Naive B cell (primary cell): ENCODE data around the gene SPG7. TPM values are rescaled to one million over a fixed set of nuclear protein-coding genes. Genes with fewer than 3 reads are reported as not detected.

Experiments used
- ATAC-seq, 2 donors: fragments of 150-1000 bp; cut with Tn5 transposase; 2 replicates each; pipeline ENCODE4 v1.10.0; 2021; ENCODE audit warnings: low read depth in 2 of 2, mild to moderate bottlenecking in 2 of 2, moderate library complexity in 2 of 2
- DNase-seq: peaks from one replicate; pipeline ENCODE4 v3.0.0; 2022
- H3K27ac Mint-ChIP-seq, 6 donors: one replicate each; pipeline ENCODE4 v1.8.0; 2020 to 2022; ENCODE audit warnings: mild to moderate bottlenecking in 6 of 6, mixed read lengths in 6 of 6, moderate library complexity in 5 of 6, inconsistent platforms in 2 of 6
- H3K27me3 Mint-ChIP-seq, 3 donors: one replicate each; pipeline ENCODE4 v1.8.0; 2021 to 2022; ENCODE audit warnings: mixed read lengths in 3 of 3, mild to moderate bottlenecking in 1 of 3
- H3K36me3 Mint-ChIP-seq, 2 donors: one replicate each; pipeline ENCODE4 v1.8.0; 2020 to 2022; ENCODE audit warnings: mixed read lengths in 2 of 2, inconsistent platforms in 1 of 2, mild to moderate bottlenecking in 1 of 2
- H3K4me1 Mint-ChIP-seq, 3 donors: one replicate each; pipeline ENCODE4 v1.8.0; 2020 to 2022; ENCODE audit warnings: mixed read lengths in 3 of 3, inconsistent platforms in 1 of 3, mild to moderate bottlenecking in 1 of 3, moderate library complexity in 1 of 3
- H3K4me3 Mint-ChIP-seq, 8 donors: one replicate each; pipeline ENCODE4 v1.8.0; 2020 to 2022; ENCODE audit warnings: mild to moderate bottlenecking in 8 of 8, mixed read lengths in 8 of 8, moderate library complexity in 8 of 8, inconsistent platforms in 2 of 8
- H3K9me3 Mint-ChIP-seq, 7 donors: one replicate each; pipeline ENCODE4 v1.8.0; 2020 to 2022; ENCODE audit warnings: mixed read lengths in 7 of 7, mild to moderate bottlenecking in 5 of 7, inconsistent platforms in 2 of 7, moderate library complexity in 1 of 7
- polyA plus RNA-seq, 6 donors: library from polyadenylated mRNA; unstranded; fragments of 300-500 nt; fragmentation: Illumina TruSeq; gene quantifications; one replicate each; pipeline ENCODE4 v1.2.3, GENCODE V29; 2021; ENCODE audit warnings: low read depth in 6 of 6

Gene SPG7
- polyA plus RNA-seq, 6 donors from 2014 or later: 34.8 to 54.1 (median 40.0) TPM

DNA sequence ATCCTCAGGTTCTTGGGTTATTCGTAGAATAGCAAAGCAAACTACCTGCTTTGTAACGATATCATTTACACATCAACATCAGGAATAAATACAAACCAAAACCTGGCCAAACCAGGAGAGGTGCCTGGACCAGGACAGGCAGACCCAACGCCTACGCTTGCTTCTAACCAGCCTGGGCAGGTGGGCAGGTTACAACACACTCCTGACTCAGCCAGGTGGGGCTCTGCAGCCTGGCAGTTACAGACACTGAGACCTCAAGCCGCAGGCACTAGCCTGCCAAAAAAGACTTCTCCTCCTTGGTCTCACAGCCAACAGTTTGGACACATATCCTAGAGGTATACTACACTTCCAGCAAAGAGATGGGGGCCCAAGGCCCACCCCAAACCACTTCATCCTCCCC, 31.8 kb upstream of the SPG7 start:
- no peaks in the 10 kb centered on the region for H3K27me3 Mint-ChIP-seq
- peaks cover 5 to 7% of the 10 kb centered on the region in 2 donors for H3K36me3 Mint-ChIP-seq
- ATAC-seq (peak; percentile 5 to 11), DNase-seq (no peak)
- H3K4me3 Mint-ChIP-seq: peak overlapping the region; percentile 55 to 91 (median 74)
- H3K4me1 Mint-ChIP-seq: peaks cover 72 to 96% (median 86%) of the 10 kb centered on the region in 3 donors
- H3K27ac Mint-ChIP-seq: peak overlapping the region; percentile 36 to 95 (median 86)
- H3K9me3 Mint-ChIP-seq: no peaks in the 10 kb centered on the region

DNA sequence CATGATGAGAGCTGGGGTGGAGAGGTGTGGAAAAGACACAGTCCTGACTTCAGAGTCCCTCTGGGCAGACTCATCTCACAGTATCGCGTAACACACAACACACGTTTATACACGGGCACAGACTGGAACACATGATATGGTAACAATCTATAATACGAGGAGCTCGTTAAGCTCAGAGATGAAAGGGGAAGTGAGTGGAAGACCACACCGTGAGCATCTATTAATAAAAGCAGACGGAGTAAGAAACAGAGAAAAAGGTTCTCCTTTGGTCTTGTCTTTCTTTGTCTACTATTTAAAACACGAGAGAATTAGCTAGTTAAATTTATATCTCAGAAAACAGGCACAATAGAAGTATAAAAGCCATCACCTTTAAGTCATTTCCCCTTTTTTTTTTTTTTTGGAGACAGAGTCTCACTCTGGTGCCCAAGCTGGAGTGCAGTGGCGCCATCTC, 31.4 kb upstream of the SPG7 start:
- DNase-seq: peak; percentile 76
- Mint-ChIP-seq H3K4me1 (peaks cover 73 to 96% (median 86%) of the 10 kb centered on the region in 3 donors), H3K9me3 (no peaks in the 10 kb centered on the region), H3K27ac (peak overlapping the region; percentile 36 to 95 (median 86)), H3K4me3 (peak overlapping the region; percentile 55 to 91 (median 74)), H3K27me3 (no peaks in the 10 kb centered on the region), H3K36me3 (peaks cover 5 to 7% of the 10 kb centered on the region in 2 donors)
- ATAC-seq: peak; percentile 93 to 94

DNA sequence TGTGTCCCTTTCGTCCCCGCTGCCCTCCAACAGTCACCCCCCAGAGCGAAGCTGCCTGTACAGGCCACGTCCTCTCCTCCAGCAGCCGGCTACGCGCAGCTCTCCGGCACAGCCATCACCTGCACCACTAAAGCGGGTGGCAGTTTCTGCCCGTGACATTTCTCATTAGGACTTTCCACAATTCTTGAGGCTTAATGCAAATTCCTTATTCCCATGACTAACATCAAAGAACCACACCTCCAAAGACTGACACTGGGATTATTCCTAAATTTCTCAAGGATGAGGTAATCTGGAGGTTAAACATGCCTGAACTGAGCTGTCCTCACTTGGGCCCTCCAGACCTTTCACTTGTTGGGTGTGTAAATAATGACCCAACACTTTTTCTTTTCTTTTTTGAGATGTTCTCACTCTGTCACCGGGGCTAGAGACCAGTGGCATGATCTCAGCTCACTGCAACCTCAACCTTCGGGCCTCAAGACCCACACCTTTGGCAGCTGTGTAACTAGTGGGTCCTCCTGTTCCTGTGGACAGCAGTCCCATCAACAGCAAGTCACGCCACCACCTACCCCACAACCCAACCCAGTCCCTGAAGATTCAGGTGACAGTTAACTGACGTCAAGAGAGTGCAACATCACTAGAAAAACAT, 29.5 kb upstream of the SPG7 start:
- peak overlapping the region; percentile 71 to 92 (median 87) for H3K27ac Mint-ChIP-seq

DNA sequence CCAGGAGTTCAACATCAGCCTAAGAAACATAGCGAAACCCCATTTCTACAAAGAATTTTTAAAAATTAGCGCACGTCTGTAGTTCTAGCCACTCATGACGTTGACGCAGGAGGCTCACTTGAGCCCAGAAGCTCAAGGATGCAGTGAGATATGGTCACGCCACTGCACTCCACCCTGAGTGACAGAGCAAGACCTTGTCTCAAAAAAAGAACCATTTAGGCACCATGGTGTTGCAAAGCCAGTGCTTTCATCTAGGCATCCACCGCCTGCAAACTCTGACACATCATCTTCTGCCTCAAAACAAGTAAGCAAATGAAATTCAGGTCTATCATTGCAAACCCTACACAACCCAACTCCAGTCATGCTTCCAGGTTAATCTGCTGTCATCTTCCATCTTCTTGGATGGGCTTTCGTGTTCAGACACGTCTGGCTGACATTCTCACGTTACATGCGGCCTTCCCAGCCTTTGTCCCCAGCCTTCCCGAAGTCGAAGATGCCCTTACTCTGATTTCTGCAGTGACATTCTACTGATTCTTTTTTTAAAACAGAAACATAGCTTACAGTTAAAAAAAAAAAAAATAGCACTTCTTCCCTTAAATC, 26.7 kb upstream of the SPG7 start:
- DNase-seq (no peak), ATAC-seq (no peak)
- H3K27ac Mint-ChIP-seq: peak overlapping the region in 1 of 6 donors; percentile 81
- H3K4me1 Mint-ChIP-seq: peaks cover 77 to 96% (median 85%) of the 10 kb centered on the region in 3 donors
- peaks cover 0 to 7% of the 10 kb centered on the region in 2 donors for H3K36me3 Mint-ChIP-seq
- peak overlapping the region in 3 of 8 donors; percentile 19 to 90 (median 78) for H3K4me3 Mint-ChIP-seq
- no peaks in the 10 kb centered on the region for H3K27me3 Mint-ChIP-seq
- H3K9me3 Mint-ChIP-seq: no peaks in the 10 kb centered on the region

More for the DNA sequence above, 29.5 kb upstream of the SPG7 start:
- DNase-seq (no peak), ATAC-seq (no peak)
- Mint-ChIP-seq H3K27me3 (no peaks in the 10 kb centered on the region), H3K36me3 (peaks cover 5 to 7% of the 10 kb centered on the region in 2 donors), H3K4me3 (peak overlapping the region in 5 of 8 donors; percentile 54 to 77 (median 65)), H3K9me3 (no peaks in the 10 kb centered on the region), H3K4me1 (peaks cover 71 to 96% (median 84%) of the 10 kb centered on the region in 3 donors)

DNA sequence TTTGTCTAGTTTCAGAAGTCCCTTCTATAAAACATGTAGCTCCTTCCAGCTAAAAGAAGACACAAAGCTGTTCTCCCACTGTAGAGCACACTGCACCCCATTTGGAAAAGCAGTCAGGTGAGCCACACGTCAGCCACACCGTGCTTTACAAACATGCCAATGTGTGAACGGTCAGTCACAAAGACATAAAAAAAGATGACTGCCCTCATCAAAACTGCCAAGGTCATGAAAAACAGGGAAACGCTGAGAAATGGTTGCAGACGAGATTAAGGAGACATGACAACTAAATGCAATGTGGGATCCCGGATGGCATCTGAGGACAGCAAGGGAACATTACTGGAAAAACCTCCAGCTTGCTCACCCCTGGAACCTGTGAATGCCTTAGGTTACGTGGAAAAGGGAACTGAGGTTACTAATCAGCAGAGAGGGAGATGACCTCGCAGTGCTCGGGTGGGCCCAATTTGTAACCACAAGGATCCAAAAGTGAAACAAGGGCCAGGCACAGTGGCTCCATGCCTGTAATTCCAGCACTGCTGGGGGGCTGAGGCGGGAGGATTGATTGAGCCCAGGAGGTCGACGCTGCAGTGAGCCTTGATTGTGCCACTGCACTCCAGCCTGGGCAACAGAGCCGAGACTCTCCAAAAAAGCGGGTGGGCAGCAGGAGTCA, 25.9 kb upstream of the SPG7 start:
- no peak for ATAC-seq
- no peak for DNase-seq

DNA sequence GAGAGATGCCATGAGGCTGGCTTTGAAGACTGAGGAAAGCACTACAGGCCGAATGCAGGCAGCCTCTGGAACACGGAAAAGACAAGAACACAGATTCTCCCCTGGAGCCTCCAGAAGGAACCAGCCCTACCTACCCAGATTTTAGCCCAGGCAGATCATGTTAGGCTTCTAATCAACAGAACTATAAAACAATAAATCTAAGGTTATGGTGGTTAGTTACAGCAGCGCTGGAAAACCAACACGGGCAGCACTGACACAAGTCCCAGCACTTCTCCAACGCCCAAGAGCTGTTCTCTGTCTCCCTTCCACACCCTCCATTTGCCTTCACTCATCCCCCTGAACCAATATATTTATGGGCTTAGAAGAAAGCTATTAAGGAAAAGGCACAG, 25.4 kb upstream of the SPG7 start:
- Mint-ChIP-seq H3K4me1 (peaks cover 76 to 95% (median 80%) of the 10 kb centered on the region in 3 donors), H3K4me3 (peak overlapping the region; percentile 44 to 90 (median 80)), H3K36me3 (peaks cover 0 to 7% of the 10 kb centered on the region in 2 donors), H3K27me3 (no peaks in the 10 kb centered on the region), H3K27ac (peak overlapping the region in 3 of 6 donors; percentile 14 to 93 (median 51)), H3K9me3 (no peaks in the 10 kb centered on the region)
- no peak for ATAC-seq
- DNase-seq: no peak

More for the DNA sequence above, 25.9 kb upstream of the SPG7 start:
- Mint-ChIP-seq H3K27me3 (no peaks in the 10 kb centered on the region), H3K4me3 (peak overlapping the region; percentile 30 to 90 (median 71)), H3K36me3 (peaks cover 0 to 7% of the 10 kb centered on the region in 2 donors), H3K9me3 (no peaks in the 10 kb centered on the region), H3K27ac (peak overlapping the region in 5 of 6 donors; percentile 14 to 72 (median 44)), H3K4me1 (peaks cover 74 to 96% (median 78%) of the 10 kb centered on the region in 3 donors)

DNA sequence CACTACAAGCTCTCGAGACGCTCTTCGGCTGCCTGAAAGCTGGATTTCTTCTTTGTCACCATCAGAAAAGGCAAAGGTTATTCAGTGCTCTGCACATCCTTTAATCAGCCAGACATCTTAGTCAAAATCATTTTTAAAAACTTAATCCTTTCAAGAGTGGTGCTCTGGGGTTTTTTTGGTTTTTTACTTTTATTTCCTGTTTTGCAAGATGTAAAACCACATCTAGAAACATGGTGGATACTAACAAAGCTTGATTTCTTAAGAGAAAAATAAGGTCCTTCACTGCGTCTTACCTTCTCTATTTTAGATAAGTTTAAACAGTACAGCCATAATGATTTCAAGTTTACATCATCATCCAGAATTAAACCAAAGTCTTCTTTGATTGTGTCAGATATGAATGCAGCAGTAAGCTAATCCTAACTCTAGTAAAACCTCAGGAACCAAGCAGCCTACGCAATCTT, 24.1 kb upstream of the SPG7 start:
- Mint-ChIP-seq H3K9me3 (no peaks in the 10 kb centered on the region), H3K27me3 (peaks cover 0 to 2% (median 0%) of the 10 kb centered on the region in 3 donors), H3K27ac (peak overlapping the region; percentile 59 to 99 (median 95)), H3K4me1 (peaks cover 77 to 91% (median 81%) of the 10 kb centered on the region in 3 donors), H3K36me3 (peaks cover 0 to 7% of the 10 kb centered on the region in 2 donors), H3K4me3 (peak overlapping the region; percentile 63 to 90 (median 82))
- no peak for ATAC-seq
- peak; percentile 52 for DNase-seq

DNA sequence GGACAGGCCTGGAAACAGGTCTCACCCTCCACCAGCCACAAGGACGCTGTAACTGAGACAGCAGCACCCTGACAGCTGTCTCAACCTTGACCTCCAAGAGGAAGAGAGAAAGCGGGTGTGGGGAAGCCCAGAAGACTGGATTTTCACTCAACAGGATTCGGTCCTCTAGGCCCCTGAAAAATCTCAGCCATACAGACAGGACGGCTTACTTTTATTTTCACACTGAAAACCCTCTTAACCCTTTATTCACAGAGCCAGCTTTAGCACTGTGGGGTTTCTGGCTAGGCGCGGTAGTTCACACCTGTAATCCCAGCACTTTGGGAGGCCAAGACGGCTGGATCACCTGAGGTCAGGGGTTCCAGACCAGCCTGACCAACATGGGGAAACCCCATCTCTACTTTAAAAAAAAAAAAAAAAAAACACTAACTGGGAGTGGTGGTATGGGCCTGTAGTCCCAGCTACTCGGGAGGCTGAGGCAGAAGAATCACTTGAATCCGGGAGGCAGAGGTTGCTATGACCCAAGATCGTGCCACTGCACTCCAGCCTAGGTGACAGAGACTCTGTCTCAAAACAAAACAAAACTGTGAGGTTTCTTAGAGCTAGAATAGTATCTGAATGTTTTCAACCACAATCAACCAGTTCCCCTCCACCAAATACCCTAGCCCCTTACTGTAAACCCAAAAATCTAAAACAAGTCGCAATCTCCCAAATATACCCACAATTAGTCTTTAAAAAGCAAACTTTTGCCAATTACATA, 23.1 kb upstream of the SPG7 start:
- H3K27ac Mint-ChIP-seq: peak overlapping the region; percentile 80 to 99 (median 98)
- peak overlapping the region; percentile 67 to 90 (median 84) for H3K4me3 Mint-ChIP-seq
- no peaks in the 10 kb centered on the region for H3K9me3 Mint-ChIP-seq
- H3K27me3 Mint-ChIP-seq: peaks cover 0 to 3% (median 0%) of the 10 kb centered on the region in 3 donors
- H3K4me1 Mint-ChIP-seq: peaks cover 77 to 86% (median 81%) of the 10 kb centered on the region in 3 donors
- DNase-seq: peak; percentile 63
- ATAC-seq: peak; percentile 10 to 22
- H3K36me3 Mint-ChIP-seq: peaks cover 0 to 7% of the 10 kb centered on the region in 2 donors

DNA sequence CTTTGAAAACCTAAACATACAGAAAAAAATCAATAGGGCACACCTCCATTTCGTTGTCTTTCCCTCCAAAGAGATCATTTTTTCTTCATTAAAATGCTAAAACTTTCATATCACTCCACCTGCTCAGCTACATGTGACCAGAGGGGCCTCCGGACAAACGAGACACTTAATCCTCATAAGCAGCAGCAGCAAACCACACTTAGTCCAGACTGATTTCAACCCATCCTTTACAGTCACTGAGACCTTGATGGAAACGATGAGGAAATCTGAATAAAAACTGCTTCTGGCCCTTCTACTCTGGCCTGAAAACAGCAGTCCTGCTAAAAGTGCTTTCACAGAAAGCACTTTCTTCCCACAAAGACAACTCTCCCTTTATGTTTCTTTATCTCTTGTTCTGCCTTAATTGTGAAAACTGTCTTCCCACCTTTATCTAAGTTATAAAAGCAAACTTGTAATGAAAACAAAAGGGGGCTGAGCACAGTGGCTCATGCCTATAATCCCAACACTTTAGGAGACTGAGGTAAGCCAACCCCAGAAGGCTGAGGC, 22.4 kb upstream of the SPG7 start:
- DNase-seq (no peak), ATAC-seq (no peak)
- H3K27ac Mint-ChIP-seq: peak overlapping the region; percentile 93 to 99 (median 98)
- peak overlapping the region; percentile 63 to 97 (median 82) for H3K4me3 Mint-ChIP-seq
- H3K4me1 Mint-ChIP-seq: peaks cover 75 to 79% (median 76%) of the 10 kb centered on the region in 3 donors
- H3K9me3 Mint-ChIP-seq: no peaks in the 10 kb centered on the region
- peaks cover 0 to 3% (median 0%) of the 10 kb centered on the region in 3 donors for H3K27me3 Mint-ChIP-seq
- peaks cover 0 to 6% of the 10 kb centered on the region in 2 donors for H3K36me3 Mint-ChIP-seq

DNA sequence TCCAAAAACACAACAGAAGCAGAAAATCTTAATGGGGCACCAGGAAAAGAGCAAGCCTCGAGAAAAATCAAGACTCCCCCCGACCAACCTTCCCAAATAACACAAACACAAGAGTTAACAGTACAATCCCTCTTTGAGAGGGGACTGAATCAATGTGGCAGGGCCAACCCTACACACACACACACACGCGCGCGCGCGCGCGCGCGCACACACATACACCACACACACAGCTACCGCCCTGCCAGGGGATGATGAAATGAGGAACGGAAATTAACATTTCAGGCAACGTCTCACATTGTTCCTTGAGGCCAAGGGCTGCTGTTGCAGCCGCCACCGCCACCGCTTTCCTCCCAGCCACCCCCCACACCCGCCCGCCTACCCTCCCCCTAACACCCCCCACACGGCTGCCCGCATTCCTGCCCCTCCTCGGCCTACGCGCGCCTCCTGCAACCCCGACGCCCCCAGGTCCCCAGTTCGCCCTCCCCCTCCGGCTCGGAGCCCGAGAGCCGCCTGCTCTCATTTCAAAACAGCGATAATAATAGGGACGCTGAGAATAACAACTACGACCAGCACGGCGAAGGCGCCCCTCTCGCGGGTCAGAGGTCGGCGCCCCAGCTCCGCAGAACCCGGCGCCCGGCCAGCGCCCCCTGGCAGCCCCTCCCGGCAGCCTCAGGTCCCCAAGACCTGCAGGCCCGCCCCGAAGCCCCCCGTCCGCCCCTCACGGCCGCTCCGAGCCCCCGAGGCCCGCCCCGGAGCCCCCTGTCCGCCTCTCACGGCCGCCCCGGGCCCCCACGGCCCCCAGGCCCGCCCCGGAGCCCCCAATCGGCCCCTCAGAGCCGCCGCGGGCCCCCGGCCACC, 18.9 kb upstream of the SPG7 start:
- ATAC-seq: peak; percentile 33 to 39
- Mint-ChIP-seq H3K36me3 (no peaks in the 10 kb centered on the region), H3K9me3 (no peaks in the 10 kb centered on the region), H3K4me3 (peak overlapping the region; percentile 82 to 98 (median 92)), H3K27ac (peak overlapping the region; percentile 93 to 99 (median 98)), H3K27me3 (peaks cover 0 to 3% (median 0%) of the 10 kb centered on the region in 3 donors), H3K4me1 (peaks cover 61 to 77% (median 63%) of the 10 kb centered on the region in 3 donors)
- peak; percentile 86 for DNase-seq

DNA sequence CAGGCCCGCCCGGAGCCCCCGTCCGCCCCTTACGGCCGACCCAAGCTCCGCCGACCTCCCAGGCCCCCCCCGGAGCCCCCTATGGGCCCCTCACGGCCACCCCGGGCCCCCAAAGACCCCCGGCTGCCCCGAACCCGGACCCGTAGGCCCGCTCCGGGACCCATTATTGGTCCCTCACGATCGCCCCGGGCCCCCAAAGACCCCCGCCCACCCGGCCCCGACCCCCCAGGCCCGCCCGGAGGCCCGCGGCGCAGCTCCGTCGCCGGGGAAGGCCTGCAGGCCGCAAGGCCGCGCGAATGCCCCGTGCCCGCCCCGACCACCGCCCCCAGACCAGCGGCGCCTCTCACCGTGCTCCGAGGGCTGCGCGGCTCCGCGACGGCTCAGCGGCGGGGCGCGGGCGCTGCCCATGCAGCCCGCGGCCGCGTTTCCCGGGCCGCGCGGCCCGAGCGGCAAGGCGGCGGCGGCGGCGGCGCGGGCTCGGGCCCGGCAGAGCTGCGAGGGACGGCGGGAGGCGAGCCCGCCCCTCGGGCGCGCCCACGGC, 18.2 kb upstream of the SPG7 start:
- no peak for DNase-seq
- H3K4me1 Mint-ChIP-seq: peaks cover 54 to 72% (median 59%) of the 10 kb centered on the region in 3 donors
- H3K9me3 Mint-ChIP-seq: no peaks in the 10 kb centered on the region
- H3K36me3 Mint-ChIP-seq: no peaks in the 10 kb centered on the region
- peaks cover 0 to 3% (median 0%) of the 10 kb centered on the region in 3 donors for H3K27me3 Mint-ChIP-seq
- H3K27ac Mint-ChIP-seq: peak overlapping the region in 1 of 6 donors; percentile 88
- no peak for ATAC-seq
- H3K4me3 Mint-ChIP-seq: peak overlapping the region in 1 of 8 donors; percentile 86
